Endothelial cell of umbilical vein (primary cell): Measurements from ENCODE around the gene USP2. TPM values are rescaled to one million over a fixed set of nuclear protein-coding genes. Genes with fewer than 3 reads are reported as not detected.

Experiments
- BruUV-seq: library from RNA; stranded (reverse); fragments of 400-500 nt; replicated peaks from 2 replicates; lab custom pipeline; 2021; lab: Mats Ljungman, UMichigan
- CTCF ChIA-PET: fragments of 300-600, 350-600 bp; sonication (Branson Sonifier 250); formaldehyde crosslinking; loops from one replicate; lab custom pipeline; 2021; ENCODE audit warnings: antibody characterized with exemption, inconsistent platforms; lab: Charles Lee
- POLR2A ChIA-PET: fragments of 300-600, 350-600 bp; sonication (Branson Sonifier 250); formaldehyde crosslinking; loops from one replicate; lab custom pipeline; 2021; ENCODE audit warnings: antibody characterized with exemption, inconsistent platforms; lab: Charles Lee
- DNase-seq: peaks from one replicate; pipeline ENCODE4 v3.0.0-alpha.2; 2011; ENCODE audit warnings: low read depth, low spot score
- FAIRE-seq: peaks from 2 replicates; lab custom pipeline; 2011; peaks lifted over from hg19 to GRCh38; lab: Jason Lieb, UNC
- H2AFZ ChIP-seq: 2 replicates; pipeline ENCODE4 v1.6.0; 2012; ENCODE audit warnings: low read depth, low read length, control low read depth, inconsistent platforms
- H3K27ac ChIP-seq: 2 replicates; pipeline ENCODE4 v1.5.1; 2011; ENCODE audit warnings: low read depth, mild to moderate bottlenecking, control low read depth, low read length, moderate library complexity; ENCODE audit not compliant: insufficient read depth
- H3K27me3 ChIP-seq, 2 experiments: 2 replicates each; pipeline versions ENCODE4 v1.6.0 to v1.6.1; 2011; ENCODE audit warnings: low read length in 2 of 2, mixed read lengths in 1 of 2; ENCODE audit not compliant: control insufficient read depth in 2 of 2, insufficient read depth in 2 of 2
- H3K36me3 ChIP-seq, 2 experiments: 2 replicates in 1 of 2; 3 replicates in 1 of 2; pipeline ENCODE4 v1.5.1; 2011; ENCODE audit warnings: low read length in 2 of 2, mild to moderate bottlenecking in 1 of 2, moderate library complexity in 1 of 2; ENCODE audit not compliant: control insufficient read depth in 2 of 2, insufficient read depth in 2 of 2; ENCODE audit errors: extremely low read depth in 1 of 2
- H3K4me1 ChIP-seq: 3 replicates; pipeline ENCODE4 v1.5.1; 2011; ENCODE audit warnings: mild to moderate bottlenecking, low read length; ENCODE audit not compliant: control insufficient read depth, insufficient read depth; ENCODE audit errors: extremely low read depth
- H3K4me2 ChIP-seq: 2 replicates; pipeline ENCODE4 v1.6.1; 2011; ENCODE audit warnings: low read length, control low read depth, mixed read lengths; ENCODE audit not compliant: insufficient read depth
- H3K4me3 ChIP-seq, 3 experiments: fragments of 200-600 bp in 1 of 3; sonication (generic), shearing (Covaris generic) in 1 of 3; replicated peaks in 1 of 3; 2 replicates each; pipeline ENCODE4 v1.5.1; 2011 to 2016; ENCODE audit warnings: control low read depth in 3 of 3, low read length in 3 of 3, mild to moderate bottlenecking in 2 of 3, inconsistent platforms in 1 of 3, low read depth in 1 of 3, moderate library complexity in 1 of 3; ENCODE audit not compliant: insufficient read depth in 1 of 3
- H3K79me2 ChIP-seq: 2 replicates; pipeline ENCODE4 v1.6.0; 2012; ENCODE audit warnings: low read length, inconsistent platforms; ENCODE audit not compliant: control insufficient read depth, insufficient read depth
- H3K9ac ChIP-seq: replicated peaks from 2 replicates; pipeline ENCODE3; 2011; ENCODE audit warnings: low read length, control low read depth; ENCODE audit not compliant: insufficient read depth; ENCODE audit errors: extremely low read depth
- H3K9me1 ChIP-seq: replicated peaks from 3 replicates; pipeline ENCODE4 v1.6.0; 2011; ENCODE audit warnings: mild to moderate bottlenecking, low read length; ENCODE audit not compliant: control insufficient read depth, insufficient read depth; ENCODE audit errors: extremely low read depth
- H3K9me3 ChIP-seq: replicated peaks from 2 replicates; pipeline ENCODE4 v1.5.1; 2012; ENCODE audit warnings: low read length, inconsistent platforms; ENCODE audit not compliant: control insufficient read depth, insufficient read depth
- H4K20me1 ChIP-seq: replicated peaks from 2 replicates; pipeline ENCODE3; 2011; ENCODE audit warnings: mild to moderate bottlenecking, low read length; ENCODE audit not compliant: control insufficient read depth, insufficient read depth; ENCODE audit errors: extremely low read depth
- CTCF ChIP-seq, 2 donors: IDR thresholded peaks; 1 replicate in 1 of 2; 2 replicates in 1 of 2; pipeline ENCODE4 v1.5.1; 2011; ENCODE audit warnings: low read length in 2 of 2, mild to moderate bottlenecking in 2 of 2, moderate library complexity in 2 of 2, control low read depth in 1 of 2, inconsistent platforms in 1 of 2, low read depth in 1 of 2; ENCODE audit not compliant: insufficient read depth in 1 of 2; ENCODE audit errors: extremely low read depth in 1 of 2
- EZH2 ChIP-seq: IDR thresholded peaks from 2 replicates; pipeline ENCODE4 v1.6.1; 2012; ENCODE audit warnings: borderline replicate concordance, low read depth, mild to moderate bottlenecking, moderate library complexity, low read length, inconsistent platforms; ENCODE audit not compliant: severe bottlenecking
- FOS ChIP-seq: IDR thresholded peaks from 2 replicates; pipeline ENCODE4 v1.6.1; 2011; ENCODE audit warnings: mild to moderate bottlenecking, low read length, moderate library complexity, borderline replicate concordance; ENCODE audit not compliant: insufficient read depth
- GATA2 ChIP-seq: IDR thresholded peaks from 2 replicates; pipeline ENCODE4 v1.7.0; 2011; ENCODE audit warnings: low read depth, mild to moderate bottlenecking, moderate library complexity, mixed read lengths, low read length; ENCODE audit not compliant: insufficient read length, insufficient read depth
- JUN ChIP-seq: IDR thresholded peaks from 2 replicates; pipeline ENCODE4 v1.6.1; 2011; ENCODE audit warnings: borderline replicate concordance, low read depth; ENCODE audit not compliant: insufficient read length, insufficient read depth
- MAX ChIP-seq: IDR thresholded peaks from 2 replicates; pipeline ENCODE4 v1.6.1; 2011; ENCODE audit not compliant: insufficient read depth, insufficient read length
- MYC ChIP-seq: IDR thresholded peaks from one replicate; pipeline ENCODE4 v1.6.1; 2011; ENCODE audit warnings: mild to moderate bottlenecking, low read depth, low read length
- POLR2A ChIP-seq: IDR thresholded peaks from 2 replicates; pipeline ENCODE4 v1.6.1; 2012; ENCODE audit warnings: low read depth, mild to moderate bottlenecking, control low read depth, low read length
- POLR2AphosphoS5 ChIP-seq: IDR thresholded peaks from 2 replicates; pipeline ENCODE4 v1.6.1; 2012; ENCODE audit warnings: low read depth, mild to moderate bottlenecking, control low read depth, low read length, moderate library complexity; ENCODE audit not compliant: insufficient read depth
- dilution Hi-C: fragments of 300-500 bp; cut with MboI; formaldehyde crosslinking; loops from one replicate; pipeline ENCODE4 v1.15.0; 2019; ENCODE audit warnings: low sequenced_read_pairs; ENCODE audit not compliant: extremely low pct_ligation_motif_present
- intact Hi-C: fragments of 100-400 bp; cut with micrococcal nuclease; formaldehyde crosslinking; loops from one replicate; pipeline ENCODE4 v1.10.0; 2022
- polyA plus RNA-seq, 4 experiments: library from polyadenylated mRNA; depleted of rRNA in 3 of 4; stranded (reverse) in 3 of 4; unstranded in 1 of 4; fragments of >200 nt; gene quantifications; 2 replicates each; pipeline versions ENCODE4 v1.2.1 to v1.2.3, GENCODE V29; 2011 to 2012; ENCODE audit warnings: missing spikeins in 1 of 4
- total RNA-seq: library from RNA; stranded (reverse); gene quantifications from 2 replicates; pipeline ENCODE4 v1.2.3, GENCODE V29; 2021

USP2 gene
- total and polyA plus RNA-seq, 2 donors (not counting 3 experiments of a cell fraction or from before 2014, with no cell fraction given), result 0.21 to 1.2 TPM

- no peak for TF ChIP-seq MYC
- intact Hi-C loops, result loop anchor here (5.0 kb wide), 1 partner anchor 163 kb away; the partner anchor contains the start of gene CBL
- no peak overlapping the region for H3K9ac ChIP-seq
- H3K4me3 ChIP-seq, result no peak overlapping the region
- H3K79me2 ChIP-seq, result no peaks in the 10 kb centered on the region
- no TSS peak for BruUV-seq
- ChIA-PET CTCF (interaction anchor here (0.9 to 11.7 kb wide), 6 partner anchors 9 to 50 kb away, joined by 3 to 154 read pairs (median 12); partner anchors contain the start of genes C1QTNF5 and USP2), POLR2A (no interaction called here)
- no peaks in the 10 kb centered on the region for H4K20me1 ChIP-seq
- no peaks in the 10 kb centered on the region for H3K9me1 ChIP-seq
- H3K27me3 ChIP-seq, result peaks cover 0 to 4% of the 10 kb centered on the region in 2 experiments
- H3K9me3 ChIP-seq, result no peaks in the 10 kb centered on the region
- no peak for FAIRE-seq
- dilution Hi-C loops, result no loop called here
- no peak overlapping the region for H2AFZ ChIP-seq
- no peak overlapping the region for H3K27ac ChIP-seq
- H3K4me1 ChIP-seq, result no peaks in the 10 kb centered on the region
- no peak overlapping the region for H3K4me2 ChIP-seq
- no peak for DNase-seq
- no peaks in the 10 kb centered on the region for H3K36me3 ChIP-seq
These were observed 10.9 kb downstream of the USP2 start for GRCh38 chr11:119370486-119371046.

GRCh38 chr11:119369132-119369925 lies 12.2 kb downstream of the USP2 start:
- intact Hi-C loops (no loop called here), dilution Hi-C loops (no loop called here)
- no peaks in the 10 kb centered on the region for H3K36me3 ChIP-seq
- H3K4me1 ChIP-seq, result no peaks in the 10 kb centered on the region
- H3K9me3 ChIP-seq, result no peaks in the 10 kb centered on the region
- no peak overlapping the region for H3K4me2 ChIP-seq
- no peaks in the 10 kb centered on the region for H4K20me1 ChIP-seq
- ChIA-PET CTCF (interaction anchor here (1.2 to 11.7 kb wide), 6 partner anchors 7 to 105 kb away, joined by 3 to 134 read pairs (median 8); partner anchors contain the start of genes C1QTNF5 and USP2), POLR2A (no interaction called here)
- DNase-seq (no peak), FAIRE-seq (no peak)
- H3K79me2 ChIP-seq, result no peaks in the 10 kb centered on the region
- H3K9ac ChIP-seq, result no peak overlapping the region
- H3K4me3 ChIP-seq, result no peak overlapping the region
- H3K27ac ChIP-seq, result no peak overlapping the region
- TF ChIP-seq MYC (no peak), FOS (no peak), GATA2 (no peak), POLR2AphosphoS5 (no peak), EZH2 (no peak), POLR2A (no peak), CTCF (IDR thresholded peaks at IDR 0.05; ENCODE audit: extremely low read depth in 1 of 2, insufficient read depth in 1 of 2, low read depth in 1 of 2, low read length in 2 of 2) (no peak), JUN (no peak), MAX (no peak)
- H2AFZ ChIP-seq, result no peak overlapping the region
- no TSS peak for BruUV-seq
- peaks cover 8 to 15% of the 10 kb centered on the region in 2 experiments for H3K27me3 ChIP-seq
- no peaks in the 10 kb centered on the region for H3K9me1 ChIP-seq
